ENCODE data around the gene AP5Z1.

Gene AP5Z1

DNA sequence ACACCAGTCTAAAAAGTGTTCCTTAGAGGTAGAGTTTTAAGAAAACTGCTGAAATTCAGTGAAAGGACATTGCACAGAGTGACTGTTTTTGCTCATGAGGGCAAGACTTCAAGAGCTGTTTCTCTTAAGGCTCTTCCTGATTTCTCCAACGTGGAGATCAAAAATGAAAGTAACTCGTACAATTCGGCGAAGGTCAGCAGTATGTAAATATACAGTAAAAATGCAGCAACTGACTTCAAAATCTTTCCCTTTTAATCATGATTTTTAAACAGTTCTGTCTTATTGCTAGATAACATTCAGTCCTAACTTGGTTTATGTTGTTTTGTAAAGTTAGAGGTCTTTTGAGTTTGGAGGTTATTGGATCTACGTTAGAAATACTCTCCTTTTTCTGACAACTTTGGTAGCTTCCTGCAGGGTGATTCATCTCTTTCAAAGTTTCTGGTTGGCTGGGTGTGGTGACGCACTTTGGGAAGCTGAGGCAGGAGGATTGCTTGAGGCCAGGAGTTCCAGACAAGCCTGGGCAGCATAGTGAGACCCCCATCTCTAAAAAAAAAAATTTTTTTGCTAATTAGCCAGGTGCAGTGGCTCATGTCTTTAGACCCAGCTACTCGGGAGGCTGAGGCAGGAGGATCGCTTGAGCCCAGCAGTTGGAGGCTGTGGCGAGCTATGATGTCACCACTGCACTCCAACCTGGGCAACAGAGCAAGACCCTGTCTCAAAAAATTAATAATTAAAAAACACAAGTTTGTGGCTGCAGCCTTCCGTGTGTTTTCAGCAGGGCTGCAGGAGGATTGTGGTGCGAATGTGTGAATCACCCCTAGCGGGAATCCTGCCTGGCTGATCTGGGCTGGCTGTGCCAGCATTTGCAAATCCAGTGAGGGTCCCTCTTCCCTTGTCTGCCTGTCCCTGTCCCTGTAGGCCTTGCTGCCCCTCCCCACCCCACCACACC is 29.2 kb upstream of the AP5Z1 start:
- no peak for DNase-seq (ENCODE audit: low read depth in 1 of 2, low spot score in 1 of 2)

GRCh38 chr7:4747013-4747412 is 28.4 kb upstream of the AP5Z1 start:
- DNase-seq (ENCODE audit: low read depth in 1 of 2, low spot score in 1 of 2): no peak

DNA sequence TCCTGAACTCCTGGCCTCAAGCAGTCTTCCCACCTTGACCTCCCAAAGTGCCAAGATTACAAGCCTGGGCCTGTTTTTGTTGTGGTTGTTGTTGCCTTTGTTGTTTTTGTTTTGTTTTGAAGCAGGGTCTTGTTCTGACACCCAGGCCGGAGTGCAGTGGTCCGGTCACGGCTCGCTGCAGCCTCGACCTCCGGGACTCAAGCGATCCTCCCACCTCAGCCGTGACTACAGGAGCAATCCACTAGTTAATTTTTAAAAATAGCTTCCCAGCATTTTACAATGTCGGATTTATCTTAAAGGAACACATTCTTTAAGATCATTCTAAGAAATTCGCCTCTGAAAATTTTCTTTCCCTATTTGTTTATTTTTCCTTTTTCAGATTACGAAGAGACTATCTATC is 27.7 kb upstream of the AP5Z1 start:
- no peak for DNase-seq (ENCODE audit: low read depth in 1 of 2, low spot score in 1 of 2)

- DNase-seq (ENCODE audit: low read depth in 1 of 2, low spot score in 1 of 2): no peak
These were observed 27.2 kb upstream of the AP5Z1 start for GRCh38 chr7:4748231-4748681.

- no peak for DNase-seq (ENCODE audit: low read depth in 1 of 2, low spot score in 1 of 2)
These were observed 26.1 kb upstream of the AP5Z1 start for GRCh38 chr7:4749363-4749762.

DNA sequence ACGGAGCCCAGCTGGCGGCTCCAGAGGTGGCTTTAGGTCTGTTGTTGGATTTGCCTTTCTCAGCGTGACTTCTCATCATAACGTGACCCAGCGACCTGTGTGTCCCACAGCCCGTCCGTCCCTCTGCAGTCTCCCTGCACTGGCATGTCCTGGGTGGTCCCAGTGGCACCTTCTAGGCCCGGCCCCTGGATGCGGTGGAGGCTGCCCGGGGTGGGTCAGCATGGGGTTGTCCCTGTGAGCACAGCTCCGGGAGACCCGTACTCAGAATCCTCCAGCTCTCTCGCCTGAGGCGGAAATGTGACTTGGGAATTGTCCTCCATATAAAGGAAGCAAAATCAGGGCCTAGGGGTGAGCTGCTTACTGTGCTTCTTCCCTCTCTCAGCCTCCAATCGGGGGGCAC is 25.6 kb upstream of the AP5Z1 start:
- no peak for DNase-seq (ENCODE audit: low read depth in 1 of 2, low spot score in 1 of 2)

- no peak for DNase-seq (ENCODE audit: low read depth in 1 of 2, low spot score in 1 of 2)
These were observed 23.9 kb upstream of the AP5Z1 start for GRCh38 chr7:4751398-4751947.

GRCh38 chr7:4753598-4754432 is 21.6 kb upstream of the AP5Z1 start:
- DNase-seq (ENCODE audit: low read depth in 1 of 2, low spot score in 1 of 2): peak; percentile 73 to 76

DNA sequence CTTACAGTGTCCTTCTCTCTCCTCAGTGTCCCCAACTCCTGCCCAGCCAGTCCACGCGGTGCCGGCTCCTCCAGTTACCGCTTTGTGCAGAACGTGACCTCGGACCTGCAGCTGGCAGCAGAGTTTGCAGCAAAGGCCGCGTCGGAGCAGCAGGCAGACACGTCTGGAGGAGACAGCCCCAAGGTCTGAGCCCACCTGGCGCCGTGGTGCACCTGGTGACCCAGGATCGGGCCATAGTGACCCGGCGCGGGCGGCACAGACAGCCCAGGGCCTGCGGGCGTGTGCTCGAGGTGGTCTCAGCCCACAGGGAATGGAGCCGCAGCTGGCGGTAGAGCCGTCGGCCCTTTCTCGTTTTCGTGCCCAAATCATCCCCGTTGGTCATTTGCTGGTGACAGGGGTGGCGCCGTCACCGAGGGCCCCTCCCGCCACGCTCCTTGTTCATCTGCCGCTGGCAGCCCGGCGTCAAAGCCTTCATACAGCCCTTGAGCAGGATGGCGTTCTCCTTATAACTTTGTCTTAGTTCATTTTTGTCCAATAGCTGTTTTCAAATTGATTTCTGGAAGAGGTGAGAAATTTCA is 20.9 kb upstream of the AP5Z1 start:
- DNase-seq (ENCODE audit: low read depth in 1 of 2, low spot score in 1 of 2): no peak

- no peak for DNase-seq (ENCODE audit: low read depth in 1 of 2, low spot score in 1 of 2)
These were observed 20.4 kb upstream of the AP5Z1 start for GRCh38 chr7:4755045-4755444.

- no peak for DNase-seq (ENCODE audit: low read depth in 1 of 2, low spot score in 1 of 2)
These were observed 17.3 kb upstream of the AP5Z1 start for GRCh38 chr7:4758111-4758510.

DNA sequence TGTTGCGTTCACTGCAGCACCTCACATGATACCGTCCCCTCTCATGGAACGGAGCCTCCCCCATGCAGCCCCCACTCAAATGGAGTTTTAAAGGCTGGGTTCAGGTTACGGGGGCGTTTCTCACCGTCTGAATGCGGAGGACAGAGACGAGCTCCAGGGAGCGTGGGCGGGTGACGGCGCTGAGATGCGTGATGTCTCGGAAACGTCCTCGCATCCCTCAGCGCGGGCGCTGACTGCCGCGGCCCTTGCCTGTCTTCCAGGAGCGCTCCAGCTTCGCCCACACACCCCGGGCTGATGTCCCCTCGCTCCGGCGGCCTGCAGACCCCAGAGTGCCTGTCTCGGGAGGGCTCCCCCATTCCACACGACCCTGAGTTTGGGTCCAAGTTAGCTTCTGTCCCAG is 16.6 kb upstream of the AP5Z1 start:
- DNase-seq (ENCODE audit: low read depth in 1 of 2, low spot score in 1 of 2): no peak

- no peak for DNase-seq (ENCODE audit: low read depth in 1 of 2, low spot score in 1 of 2)
These were observed 16.2 kb upstream of the AP5Z1 start for GRCh38 chr7:4759211-4759610.

GRCh38 chr7:4760952-4761351 is 14.5 kb upstream of the AP5Z1 start:
- no peak for DNase-seq (ENCODE audit: low read depth in 1 of 2, low spot score in 1 of 2)

- DNase-seq (ENCODE audit: low read depth in 1 of 2, low spot score in 1 of 2): no peak
These were observed 13.0 kb upstream of the AP5Z1 start for GRCh38 chr7:4762121-4763055.

DNA sequence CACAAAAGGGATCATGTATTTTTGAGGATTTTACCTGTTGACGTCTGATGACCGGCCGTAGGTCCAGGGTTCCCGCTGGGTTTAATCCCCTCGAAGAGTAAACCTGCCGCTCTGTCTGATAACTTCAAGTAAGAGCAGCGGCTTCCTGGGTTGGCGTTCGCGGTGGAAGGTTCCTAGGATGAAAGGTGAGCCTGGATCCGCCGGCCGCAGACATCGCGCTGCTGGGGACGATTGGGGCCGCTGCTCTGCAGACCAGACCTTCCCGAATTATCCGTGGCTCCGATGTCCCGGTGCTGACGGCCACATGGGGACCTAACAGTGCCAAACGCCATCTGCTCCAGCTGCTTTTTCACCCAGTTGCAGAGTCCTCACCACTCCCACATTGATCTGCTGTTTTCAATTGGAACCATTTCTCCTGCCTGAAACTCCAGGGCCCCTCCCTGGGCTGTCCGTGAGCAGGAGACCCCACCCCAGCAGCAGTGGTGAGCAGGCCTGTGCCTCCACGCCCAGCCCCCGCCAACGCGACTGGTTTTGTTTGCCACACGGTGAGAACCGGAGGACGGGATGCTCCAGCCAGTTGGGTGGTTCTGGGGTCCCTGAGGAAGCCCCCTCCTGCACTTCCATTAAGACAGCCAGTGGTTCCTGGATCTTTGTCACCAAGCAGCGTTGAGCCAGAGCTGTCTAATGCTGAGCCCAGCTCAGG is 12.2 kb upstream of the AP5Z1 start:
- no peak for DNase-seq (ENCODE audit: low read depth in 1 of 2, low spot score in 1 of 2)

DNA sequence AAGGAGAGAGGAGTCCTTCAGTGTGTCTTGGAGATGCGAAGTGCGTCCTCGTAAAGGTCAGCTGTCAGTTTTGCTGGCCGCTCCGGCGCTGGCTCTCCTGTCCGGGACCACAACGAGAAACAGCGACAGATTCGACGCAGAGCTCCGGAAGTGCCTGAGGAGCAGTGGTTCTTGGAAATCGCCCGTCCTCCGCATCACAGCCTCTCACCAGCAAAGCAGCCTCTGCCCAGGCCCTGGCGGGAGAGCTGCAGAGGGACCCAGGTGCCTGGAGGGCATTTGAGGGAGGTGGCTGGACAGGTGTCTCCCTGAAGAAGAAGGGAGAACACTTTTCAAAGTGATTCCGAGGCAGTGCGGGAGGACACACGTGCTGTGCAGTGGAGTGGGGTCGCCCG is 11.6 kb upstream of the AP5Z1 start:
- DNase-seq (ENCODE audit: low read depth in 1 of 2, low spot score in 1 of 2): no peak

- no peak for DNase-seq (ENCODE audit: low read depth in 1 of 2, low spot score in 1 of 2)
These were observed 10.9 kb upstream of the AP5Z1 start for GRCh38 chr7:4764402-4765007.

DNA sequence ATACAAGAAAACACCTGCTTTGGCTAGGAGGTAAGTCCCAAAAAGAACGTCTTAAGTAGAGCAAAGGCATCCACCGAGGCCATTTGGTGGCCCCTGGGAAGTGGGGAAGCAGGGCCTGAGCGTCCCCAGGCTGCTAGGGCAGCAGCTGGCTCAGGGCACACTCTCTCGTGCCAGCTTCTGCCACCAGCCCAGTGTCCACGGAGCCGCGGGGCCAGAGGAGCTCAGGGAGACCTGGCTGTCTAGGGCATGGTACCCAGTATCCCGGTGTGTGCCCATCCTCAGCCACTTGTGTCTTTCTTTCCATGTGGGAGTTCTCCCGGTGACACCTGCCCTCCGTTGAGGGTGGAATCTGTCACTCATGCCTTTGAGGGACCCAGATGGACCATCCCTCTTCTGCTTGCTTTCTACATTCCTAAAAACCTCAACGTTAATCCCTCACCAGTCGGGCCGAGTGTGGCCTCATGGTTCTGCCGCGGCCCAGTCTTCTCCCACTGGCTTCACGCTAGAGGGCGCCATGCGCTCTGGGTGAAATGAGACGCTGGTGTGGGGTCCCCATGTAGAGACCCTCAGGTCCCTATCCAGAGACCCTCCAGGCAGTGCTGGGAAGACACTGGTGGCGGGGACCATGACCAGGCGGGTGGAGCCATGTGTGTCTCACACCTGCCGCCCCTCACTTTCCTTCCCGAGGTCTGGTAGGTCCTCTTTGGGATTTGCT is 9.5 kb upstream of the AP5Z1 start:
- no peak for DNase-seq (ENCODE audit: low read depth in 1 of 2, low spot score in 1 of 2)

All from stimulated activated CD4-positive, alpha-beta T cell treated with anti-CD3 and anti-CD28 coated beads, Interleukin-15, amount 100 ng/mL, for 1 hour (primary cell).